Activated naive CD4-positive, alpha-beta T cell treated with anti-CD3 and anti-CD28 coated beads, Interleukin-2, amount 50 U/mL, for 16 hours (primary cell): ENCODE results near the gene ZIC1.

ENCODE experiments used
- DNase-seq: peaks from one replicate; pipeline ENCODE4 v3.0.0-alpha.2; 2020

The ZIC1 gene

GRCh38 chr3:147409143-147410115 is at the start of gene ZIC1:
Gene ZIC1 (plus strand): TSS chr3:147409365. CDS start chr3:147410113, 748 bp downstream.
- no peak for DNase-seq

- DNase-seq, result no peak
Measured at GRCh38 chr3:147360051-147360439, 49.1 kb upstream of the ZIC1 start.

GRCh38 chr3:147360646-147361453 is 48.3 kb upstream of the ZIC1 start:
- no peak for DNase-seq

- DNase-seq, result no peak
Measured at GRCh38 chr3:147361454-147362420, 47.4 kb upstream of the ZIC1 start.

DNA sequence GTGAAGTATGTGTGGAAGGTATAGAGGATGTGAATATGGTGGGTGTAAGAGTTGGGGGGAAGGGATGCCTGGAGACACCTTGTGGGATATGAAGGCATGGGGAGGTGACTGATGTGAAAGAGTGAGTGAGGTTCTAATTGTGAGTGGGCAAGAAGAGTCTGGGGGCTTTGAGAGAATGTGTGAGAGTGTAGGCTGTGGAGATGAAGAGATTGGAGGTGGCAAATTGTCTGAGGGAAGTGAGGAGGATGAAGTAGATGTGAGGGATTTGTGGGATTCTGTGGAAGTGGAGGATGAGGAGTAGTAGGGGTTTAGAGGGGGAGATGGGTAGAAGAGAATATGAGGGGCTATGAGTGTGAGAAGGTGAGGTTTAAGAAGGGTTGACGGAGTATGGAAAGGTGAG is 44.4 kb upstream of the ZIC1 start:
- no peak for DNase-seq

- DNase-seq, result no peak
Measured at GRCh38 chr3:147365196-147366115, 43.7 kb upstream of the ZIC1 start.

DNA sequence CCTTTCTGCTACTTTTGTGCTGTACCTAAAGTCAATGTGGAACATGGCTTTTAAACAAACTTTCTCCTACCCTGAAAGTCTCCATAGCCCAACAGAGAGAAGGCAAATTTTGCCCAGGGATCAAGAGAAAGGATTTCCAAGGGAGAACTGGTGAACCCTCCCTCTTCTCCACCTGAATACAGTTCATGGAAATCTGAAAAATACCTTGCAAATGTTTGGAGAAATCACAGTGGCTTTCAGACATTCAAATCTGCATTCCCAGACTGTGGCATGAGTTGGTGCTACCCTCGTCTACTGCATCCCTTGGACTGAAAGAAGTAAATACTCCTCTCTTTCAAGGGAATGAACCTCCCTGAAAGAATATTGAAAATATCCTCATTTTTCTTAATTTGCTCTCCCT is 41.5 kb upstream of the ZIC1 start:
- no peak for DNase-seq

- DNase-seq, result no peak
Measured at GRCh38 chr3:147368151-147368550, 41.0 kb upstream of the ZIC1 start.

DNA sequence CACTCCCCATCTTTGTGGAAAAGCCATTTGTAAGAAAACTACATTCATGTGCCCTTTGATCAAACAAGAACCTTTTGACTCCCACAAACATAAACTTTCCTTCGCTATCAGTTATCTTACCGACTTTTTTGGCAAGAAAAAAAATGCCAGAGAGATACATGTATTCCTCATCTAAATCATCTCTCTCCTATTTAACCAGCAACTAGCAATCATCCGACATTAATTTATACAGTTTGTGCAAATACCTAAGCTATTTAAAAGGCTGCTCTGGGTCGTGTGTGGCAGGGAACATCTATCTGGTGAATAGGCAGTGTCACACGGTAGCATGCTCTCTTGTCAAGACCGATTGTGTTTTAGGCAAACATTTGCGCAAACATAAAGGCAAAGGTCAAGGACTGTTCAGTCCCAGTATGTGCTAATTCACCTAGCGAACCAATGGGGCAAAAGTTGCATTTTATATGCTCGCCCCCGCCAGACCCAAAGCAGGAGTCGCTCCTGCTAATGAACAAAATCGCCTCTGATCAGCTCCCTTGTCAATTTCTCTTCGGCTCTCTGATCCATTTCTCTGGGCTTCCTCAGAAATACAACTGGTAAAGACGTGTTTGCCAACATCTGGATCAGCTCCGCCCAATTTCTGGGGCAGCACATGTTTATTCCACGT is 40.5 kb upstream of the ZIC1 start:
- DNase-seq, result no peak

- no peak for DNase-seq
Measured at GRCh38 chr3:147369231-147369630, 39.9 kb upstream of the ZIC1 start.

DNA sequence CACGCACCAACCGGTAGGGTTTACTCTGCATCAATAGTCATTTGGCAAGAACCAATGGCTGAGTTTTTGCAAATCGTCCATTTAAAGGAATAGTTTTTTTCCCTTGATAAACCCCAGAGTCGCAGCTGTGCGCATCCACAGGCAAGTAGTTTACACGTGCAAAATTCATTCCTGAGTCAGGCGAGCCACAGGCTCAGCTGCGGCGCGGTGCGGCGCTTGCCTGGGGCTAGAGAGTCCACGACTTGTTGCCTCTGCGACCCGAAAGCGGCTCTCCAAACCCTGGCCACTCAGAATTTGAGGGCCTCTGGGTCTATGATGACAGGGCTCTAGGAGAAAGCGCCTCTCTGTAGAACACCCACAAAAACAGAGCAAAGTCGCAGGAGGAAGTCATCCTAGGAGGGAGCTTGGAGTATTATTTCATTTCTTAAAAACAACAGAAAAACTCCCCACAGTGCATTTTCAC is 39.5 kb upstream of the ZIC1 start:
- DNase-seq, result no peak

GRCh38 chr3:147370349-147370748 is 38.8 kb upstream of the ZIC1 start:
- no peak for DNase-seq

DNA sequence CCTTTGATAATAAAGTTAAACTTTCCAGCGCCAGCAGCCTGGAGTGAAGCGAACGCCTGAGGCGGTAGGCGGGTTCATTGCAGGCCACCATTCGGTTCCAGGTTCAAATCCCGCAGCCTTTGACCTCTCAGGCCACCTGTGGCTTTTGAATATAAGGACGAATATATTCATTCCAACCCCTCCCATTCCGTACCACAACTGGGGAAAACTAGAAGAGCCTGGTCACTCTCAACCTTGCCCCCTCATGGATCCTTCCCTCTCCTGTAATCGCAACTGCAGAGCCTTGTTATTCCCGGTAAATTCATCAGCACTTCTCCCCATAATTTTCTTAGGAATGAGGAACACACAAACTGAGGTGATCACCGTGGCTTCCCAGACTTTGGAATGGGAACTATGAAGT is 38.0 kb upstream of the ZIC1 start:
- no peak for DNase-seq

GRCh38 chr3:147371771-147372340 is 37.3 kb upstream of the ZIC1 start:
- DNase-seq, result no peak

DNA sequence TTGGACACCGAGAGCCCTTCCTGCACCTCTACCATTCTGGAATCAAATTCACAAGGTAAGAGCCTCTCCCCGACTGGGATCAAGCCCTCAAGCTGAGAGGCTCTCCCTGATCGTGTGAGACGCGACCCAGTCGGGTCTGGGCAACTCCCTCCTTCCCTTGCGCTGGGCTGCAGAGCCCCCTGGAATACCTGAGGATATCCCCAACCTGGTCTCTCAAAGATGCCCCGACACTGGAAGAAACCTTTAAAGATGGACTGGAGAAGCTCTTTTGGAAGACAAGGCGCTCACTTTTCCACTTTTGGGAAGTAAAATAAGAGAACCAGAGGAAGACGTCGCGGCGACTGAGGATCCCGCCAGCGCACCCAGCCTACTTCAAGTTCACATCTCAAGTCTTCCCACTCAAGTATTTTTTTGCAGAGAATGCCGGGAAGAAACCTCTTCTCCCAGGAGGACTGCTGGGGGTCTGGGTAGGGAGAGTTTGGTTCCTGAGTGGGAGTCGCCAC is 36.6 kb upstream of the ZIC1 start:
- no peak for DNase-seq

GRCh38 chr3:147373301-147373700 is 35.9 kb upstream of the ZIC1 start:
- no peak for DNase-seq

GRCh38 chr3:147377412-147378367 is 31.5 kb upstream of the ZIC1 start:
- DNase-seq, result no peak

GRCh38 chr3:147379651-147380050 is 29.5 kb upstream of the ZIC1 start:
- no peak for DNase-seq

DNA sequence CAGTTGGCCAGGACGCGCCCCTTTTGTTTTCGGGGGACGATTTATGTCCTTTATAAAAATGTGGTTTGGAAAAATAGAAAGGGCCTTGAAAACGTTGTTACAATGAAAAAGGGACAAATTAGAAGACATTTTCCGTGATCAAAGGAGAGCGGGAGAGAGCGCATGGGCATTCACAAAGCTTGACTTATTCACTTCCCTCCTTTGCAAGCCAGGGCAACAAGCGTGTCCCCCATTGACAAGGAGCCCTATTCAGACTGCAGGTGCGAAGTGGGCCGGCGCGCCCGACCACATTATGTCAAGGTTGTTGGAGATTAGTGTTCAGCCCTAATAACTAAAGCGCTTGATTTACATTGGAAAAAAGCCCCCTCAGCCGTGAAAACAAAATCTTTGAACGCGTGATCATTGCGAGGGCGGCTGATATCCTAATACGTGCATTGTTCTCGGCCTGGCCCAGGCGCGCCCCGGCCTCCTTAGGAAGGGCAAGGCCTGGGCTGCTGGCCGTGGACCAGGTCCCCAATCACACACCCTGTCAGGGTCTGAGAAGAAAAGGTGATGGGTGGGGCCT is 28.7 kb upstream of the ZIC1 start:
- no peak for DNase-seq
